ENCODE data around the gene SLC66A1.
"Not testable (repeated sequence)": the region's sequence is repeated elsewhere in the genome, so short reads cannot be mapped to it uniquely, and the experiment has no call there.

Gene SLC66A1

DNA sequence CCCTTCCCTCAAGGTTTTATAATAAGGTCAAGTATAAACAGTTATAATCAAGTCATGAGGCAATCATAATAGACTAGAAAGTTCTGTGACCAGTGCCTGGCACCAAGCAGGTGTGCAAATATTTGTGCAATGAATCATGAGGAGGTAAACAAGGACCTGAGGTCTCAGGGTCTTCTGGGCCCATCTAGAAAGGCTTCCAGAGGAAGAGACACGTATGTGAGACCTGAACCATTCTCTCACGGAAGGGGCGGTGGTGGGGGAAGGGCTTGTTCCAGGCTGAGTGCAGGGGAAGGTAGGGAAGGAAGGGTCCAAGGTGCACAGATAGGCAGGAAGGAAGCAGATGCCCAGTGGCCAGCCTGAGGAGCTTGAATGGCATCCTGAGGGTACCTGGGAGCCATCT is 26.8 kb upstream of the SLC66A1 start:
- not testable (repeated sequence) for H3K9me3 ChIP-seq (ENCODE audit: control insufficient read depth, low read length); H3K4me3 ChIP-seq (ENCODE audit: low read length); H3K9ac ChIP-seq (ENCODE audit: low read length); H3K27me3 ChIP-seq (ENCODE audit: control insufficient read depth, insufficient read depth, low read length)
- Histone ChIP-seq H3K36me3 (ENCODE audit: control insufficient read depth, insufficient read depth, low read length) (peaks cover 15% of the 10 kb centered on the region), H3K4me1 (ENCODE audit: control insufficient read depth, insufficient read depth, low read length) (peaks cover 43% of the 10 kb centered on the region)

- H3K27me3 ChIP-seq (ENCODE audit: control insufficient read depth, insufficient read depth, low read length); H3K4me3 ChIP-seq (ENCODE audit: low read length); H3K9me3 ChIP-seq (ENCODE audit: control insufficient read depth, low read length): not testable (repeated sequence)
- Histone ChIP-seq H3K4me1 (ENCODE audit: control insufficient read depth, insufficient read depth, low read length) (peaks cover 43% of the 10 kb centered on the region), H3K9ac (ENCODE audit: low read length) (peak overlapping the region; percentile 47), H3K36me3 (ENCODE audit: control insufficient read depth, insufficient read depth, low read length) (peaks cover 15% of the 10 kb centered on the region)
These were observed 26.3 kb upstream of the SLC66A1 start for GRCh38 chr1:19285807-19286206.

- Histone ChIP-seq H3K4me1 (ENCODE audit: control insufficient read depth, insufficient read depth, low read length) (peaks cover 43% of the 10 kb centered on the region), H3K36me3 (ENCODE audit: control insufficient read depth, insufficient read depth, low read length) (peaks cover 15% of the 10 kb centered on the region), H3K9ac (ENCODE audit: low read length) (peak overlapping the region; percentile 57), H3K27me3 (ENCODE audit: control insufficient read depth, insufficient read depth, low read length) (no peaks in the 10 kb centered on the region), H3K4me3 (ENCODE audit: low read length) (peak overlapping the region; percentile 78), H3K9me3 (ENCODE audit: control insufficient read depth, low read length) (no peaks in the 10 kb centered on the region)
These were observed 24.5 kb upstream of the SLC66A1 start for GRCh38 chr1:19287436-19288185.

DNA sequence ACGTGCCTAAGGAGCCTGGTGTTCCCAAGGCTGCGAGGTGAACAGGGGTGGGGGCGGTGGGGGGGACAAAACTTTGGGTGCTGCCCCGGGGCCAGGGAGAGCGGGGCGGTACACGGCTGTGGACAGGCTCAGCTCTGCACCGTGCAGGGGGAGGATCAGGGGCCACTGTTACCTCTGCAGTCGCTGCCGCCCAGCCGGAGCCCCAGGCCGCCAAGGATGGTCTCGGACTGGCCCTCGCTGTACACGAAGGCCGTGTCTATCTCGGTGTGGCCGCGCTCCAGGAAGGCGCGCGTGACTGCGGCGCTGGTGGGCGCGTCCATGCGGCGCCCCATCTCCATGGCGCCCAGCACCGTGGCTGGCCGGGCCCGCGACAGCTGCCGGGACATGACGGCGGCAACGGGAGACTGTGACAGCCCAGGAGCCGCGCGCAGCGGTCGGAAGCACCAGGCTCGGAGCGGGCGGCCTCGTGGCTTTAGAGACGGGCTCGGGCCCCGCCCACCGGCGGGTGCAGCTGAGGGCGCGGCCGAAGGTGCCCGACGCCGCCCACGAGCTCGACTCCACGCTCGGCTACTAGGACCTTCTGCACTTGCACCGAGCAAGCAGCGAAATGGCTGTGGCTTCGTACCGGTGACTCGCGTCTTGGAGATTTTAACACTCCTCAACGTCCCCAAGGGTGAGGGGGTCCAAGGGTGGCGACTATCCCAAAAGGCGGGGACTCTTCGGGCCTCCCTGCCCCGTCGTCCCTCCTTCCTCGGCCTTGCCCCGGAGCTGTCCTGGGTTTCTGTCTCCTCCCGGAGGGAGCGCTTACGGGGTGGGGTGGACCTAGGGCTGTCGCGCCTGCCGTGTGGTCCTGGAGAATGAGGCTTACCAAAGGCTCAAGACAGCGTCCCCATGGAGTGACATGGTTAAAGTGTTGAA is 23.5 kb upstream of the SLC66A1 start, which contains the start of gene AKR7A3:
TSS of gene AKR7A3 (minus strand) at position 447 of the 918 bp plus-strand sequence. CDS start at position 386, 61 bp downstream.
- Histone ChIP-seq H3K4me3 (ENCODE audit: low read length) (peak within 1 kb of the TSS; percentile 78), H3K9ac (ENCODE audit: low read length) (peak within 1 kb of the TSS; percentile 74), H3K4me1 (ENCODE audit: control insufficient read depth, insufficient read depth, low read length) (peaks cover 43% of the 10 kb centered on the region), H3K36me3 (ENCODE audit: control insufficient read depth, insufficient read depth, low read length) (peaks cover 15% of the 10 kb centered on the region)
- H3K27me3 ChIP-seq (ENCODE audit: control insufficient read depth, insufficient read depth, low read length); H3K9me3 ChIP-seq (ENCODE audit: control insufficient read depth, low read length): not testable (repeated sequence)

GRCh38 chr1:19289244-19289643 is 22.9 kb upstream of the SLC66A1 start:
- peaks cover 38% of the 10 kb centered on the region for H3K4me1 ChIP-seq (ENCODE audit: control insufficient read depth, insufficient read depth, low read length)
- peak overlapping the region; percentile 74 for H3K9ac ChIP-seq (ENCODE audit: low read length)
- H3K9me3 ChIP-seq (ENCODE audit: control insufficient read depth, low read length), result no peaks in the 10 kb centered on the region
- no peaks in the 10 kb centered on the region for H3K27me3 ChIP-seq (ENCODE audit: control insufficient read depth, insufficient read depth, low read length)
- peak overlapping the region; percentile 72 for H3K4me3 ChIP-seq (ENCODE audit: low read length)
- H3K36me3 ChIP-seq (ENCODE audit: control insufficient read depth, insufficient read depth, low read length), result peaks cover 9% of the 10 kb centered on the region

- no peaks in the 10 kb centered on the region for H3K27me3 ChIP-seq (ENCODE audit: control insufficient read depth, insufficient read depth, low read length)
- H3K4me1 ChIP-seq (ENCODE audit: control insufficient read depth, insufficient read depth, low read length), result peaks cover 3% of the 10 kb centered on the region
- no peak overlapping the region for H3K4me3 ChIP-seq (ENCODE audit: low read length)
- no peaks in the 10 kb centered on the region for H3K9me3 ChIP-seq (ENCODE audit: control insufficient read depth, low read length)
- no peaks in the 10 kb centered on the region for H3K36me3 ChIP-seq (ENCODE audit: control insufficient read depth, insufficient read depth, low read length)
- H3K9ac ChIP-seq (ENCODE audit: low read length), result no peak overlapping the region
These were observed 17.5 kb upstream of the SLC66A1 start for GRCh38 chr1:19294638-19295037.

- no peaks in the 10 kb centered on the region for H3K9me3 ChIP-seq (ENCODE audit: control insufficient read depth, low read length)
- H3K27me3 ChIP-seq (ENCODE audit: control insufficient read depth, insufficient read depth, low read length), result no peaks in the 10 kb centered on the region
- no peaks in the 10 kb centered on the region for H3K36me3 ChIP-seq (ENCODE audit: control insufficient read depth, insufficient read depth, low read length)
- no peak overlapping the region for H3K4me3 ChIP-seq (ENCODE audit: low read length)
- H3K9ac ChIP-seq (ENCODE audit: low read length), result no peak overlapping the region
- no peaks in the 10 kb centered on the region for H3K4me1 ChIP-seq (ENCODE audit: control insufficient read depth, insufficient read depth, low read length)
These were observed 11.9 kb upstream of the SLC66A1 start for GRCh38 chr1:19300211-19300610.

DNA sequence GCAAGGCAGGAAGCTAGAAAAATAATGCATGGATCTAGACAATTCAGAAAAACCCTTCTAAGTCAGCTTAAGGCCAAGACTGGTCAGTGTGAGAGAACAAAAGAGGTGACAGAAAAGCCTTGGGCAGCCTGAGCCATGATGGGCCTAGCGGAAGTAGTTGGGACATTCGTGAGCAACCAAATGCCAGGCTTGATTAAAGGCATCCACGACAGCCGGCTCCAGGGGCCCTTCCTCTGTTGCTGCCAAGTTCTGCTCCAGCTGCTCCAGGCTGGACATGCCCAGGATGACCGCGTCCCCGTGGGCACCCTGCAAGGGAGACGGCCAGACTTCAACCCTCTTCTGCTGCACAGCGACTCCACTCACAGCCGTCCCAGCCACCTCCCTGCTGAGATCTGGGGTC is 8.0 kb upstream of the SLC66A1 start:
- peaks cover 16% of the 10 kb centered on the region for H3K4me1 ChIP-seq (ENCODE audit: control insufficient read depth, insufficient read depth, low read length)
- not testable (repeated sequence) for H3K4me3 ChIP-seq (ENCODE audit: low read length); H3K27me3 ChIP-seq (ENCODE audit: control insufficient read depth, insufficient read depth, low read length); H3K9me3 ChIP-seq (ENCODE audit: control insufficient read depth, low read length); H3K9ac ChIP-seq (ENCODE audit: low read length); H3K36me3 ChIP-seq (ENCODE audit: control insufficient read depth, insufficient read depth, low read length)

- Histone ChIP-seq H3K27me3 (ENCODE audit: control insufficient read depth, insufficient read depth, low read length) (no peaks in the 10 kb centered on the region), H3K4me3 (ENCODE audit: low read length) (no peak overlapping the region), H3K9ac (ENCODE audit: low read length) (no peak overlapping the region), H3K4me1 (ENCODE audit: control insufficient read depth, insufficient read depth, low read length) (peaks cover 24% of the 10 kb centered on the region), H3K9me3 (ENCODE audit: control insufficient read depth, low read length) (no peaks in the 10 kb centered on the region), H3K36me3 (ENCODE audit: control insufficient read depth, insufficient read depth, low read length) (peaks cover 4% of the 10 kb centered on the region)
These were observed 6.2 kb upstream of the SLC66A1 start for GRCh38 chr1:19305880-19306279.

DNA sequence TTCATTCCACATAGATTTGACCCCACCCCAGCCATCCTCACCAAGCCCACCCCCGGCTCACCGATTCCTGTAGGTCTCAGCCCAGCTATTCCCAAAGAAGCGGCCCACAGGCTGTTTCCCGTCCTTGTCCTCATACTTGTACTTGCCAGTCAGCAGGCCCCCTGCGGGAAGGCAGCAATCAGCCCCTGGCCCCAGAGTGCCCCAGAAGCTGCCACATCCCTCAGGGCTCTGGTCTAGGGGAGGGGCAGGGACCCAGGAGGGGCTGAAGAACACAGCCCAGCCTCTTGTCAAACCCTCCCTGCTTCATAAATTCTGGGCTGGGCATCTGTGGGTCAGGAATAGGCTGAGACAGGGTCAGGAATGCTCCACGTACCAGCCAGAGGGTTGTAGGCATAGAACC is 5.2 kb upstream of the SLC66A1 start:
- Histone ChIP-seq H3K9ac (ENCODE audit: low read length) (no peak overlapping the region), H3K27me3 (ENCODE audit: control insufficient read depth, insufficient read depth, low read length) (no peaks in the 10 kb centered on the region), H3K36me3 (ENCODE audit: control insufficient read depth, insufficient read depth, low read length) (peaks cover 4% of the 10 kb centered on the region), H3K4me1 (ENCODE audit: control insufficient read depth, insufficient read depth, low read length) (peaks cover 30% of the 10 kb centered on the region), H3K9me3 (ENCODE audit: control insufficient read depth, low read length) (no peaks in the 10 kb centered on the region), H3K4me3 (ENCODE audit: low read length) (no peak overlapping the region)

GRCh38 chr1:19307794-19308508 is 4.2 kb upstream of the SLC66A1 start:
- Histone ChIP-seq H3K4me3 (ENCODE audit: low read length) (no peak overlapping the region), H3K9ac (ENCODE audit: low read length) (no peak overlapping the region), H3K27me3 (ENCODE audit: control insufficient read depth, insufficient read depth, low read length) (no peaks in the 10 kb centered on the region), H3K4me1 (ENCODE audit: control insufficient read depth, insufficient read depth, low read length) (peaks cover 36% of the 10 kb centered on the region), H3K9me3 (ENCODE audit: control insufficient read depth, low read length) (no peaks in the 10 kb centered on the region), H3K36me3 (ENCODE audit: control insufficient read depth, insufficient read depth, low read length) (peaks cover 4% of the 10 kb centered on the region)

GRCh38 chr1:19308509-19308907 is 3.6 kb upstream of the SLC66A1 start:
- H3K36me3 ChIP-seq (ENCODE audit: control insufficient read depth, insufficient read depth, low read length), result peaks cover 4% of the 10 kb centered on the region
- no peaks in the 10 kb centered on the region for H3K9me3 ChIP-seq (ENCODE audit: control insufficient read depth, low read length)
- H3K4me1 ChIP-seq (ENCODE audit: control insufficient read depth, insufficient read depth, low read length), result peaks cover 41% of the 10 kb centered on the region

More at GRCh38 chr1:19308509-19308907, 3.6 kb upstream of the SLC66A1 start:
- H3K27me3 ChIP-seq (ENCODE audit: control insufficient read depth, insufficient read depth, low read length), result no peaks in the 10 kb centered on the region
- no peak overlapping the region for H3K9ac ChIP-seq (ENCODE audit: low read length)
- H3K4me3 ChIP-seq (ENCODE audit: low read length), result no peak overlapping the region
